ENCODE results near the gene CPNE7. TPM values are rescaled to one million over a fixed set of nuclear protein-coding genes. Genes with fewer than 3 reads are reported as not detected.

CPNE7 gene
- total and polyA plus RNA-seq, 9 donors = 0.36 to 4.0 (median 0.92) TPM; not detected in 2

GRCh38 chr16:89537549-89537925 lies 38.0 kb upstream of the CPNE7 start:
- Histone ChIP-seq H3K27ac (no peak overlapping the region), H3K36me3 (no peaks in the 10 kb centered on the region), H3K4me1 (ENCODE audit: insufficient read depth) (no peaks in the 10 kb centered on the region), H3K4me3 (no peak overlapping the region), H3K9me3 (no peaks in the 10 kb centered on the region), H3K27me3 (no peaks in the 10 kb centered on the region)
- no peak for DNase-seq
- intact Hi-C loops (cut with DNase I) = no loop called here
- WGBS, 3 donors = 90 to 94% (median 91%) methylated on average over 7 of the region's 7 CpGs
- TF ChIP-seq POLR2A (IDR thresholded peaks at IDR 0.05) = no peak
- TF ChIP-seq CTCF (IDR thresholded peaks at IDR 0.05) = no peak
- TF ChIP-seq EP300 (IDR thresholded peaks at IDR 0.05) = no peak

- no peaks in the 10 kb centered on the region for H3K9me3 ChIP-seq
- H3K4me1 ChIP-seq (ENCODE audit: insufficient read depth) = no peaks in the 10 kb centered on the region
- DNase-seq = no peak
- H3K36me3 ChIP-seq = no peaks in the 10 kb centered on the region
- TF ChIP-seq CTCF (IDR thresholded peaks at IDR 0.05) (no peak), POLR2A (IDR thresholded peaks at IDR 0.05) (no peak), EP300 (IDR thresholded peaks at IDR 0.05) (no peak)
- H3K4me3 ChIP-seq = no peak overlapping the region
- 83 to 92% (median 88%) methylated on average over 12 of the region's 12 CpGs for whole genome bisulfite sequencing, 3 donors
- intact Hi-C loops (cut with DNase I) = no loop called here
- no peak overlapping the region for H3K27ac ChIP-seq
- H3K27me3 ChIP-seq = no peaks in the 10 kb centered on the region
Observed at GRCh38 chr16:89538286-89538685, 37.3 kb upstream of the CPNE7 start.

GRCh38 chr16:89540557-89540956 lies 35.0 kb upstream of the CPNE7 start:
- no peaks in the 10 kb centered on the region for H3K9me3 ChIP-seq
- no peak overlapping the region for H3K27ac ChIP-seq
- H3K27me3 ChIP-seq = no peaks in the 10 kb centered on the region
- no peak overlapping the region for H3K4me3 ChIP-seq
- DNase-seq = no peak
- no peaks in the 10 kb centered on the region for H3K4me1 ChIP-seq (ENCODE audit: insufficient read depth)
- TF ChIP-seq EP300 (IDR thresholded peaks at IDR 0.05) = no peak
- no peak for TF ChIP-seq POLR2A (IDR thresholded peaks at IDR 0.05)
- no peak for TF ChIP-seq CTCF (IDR thresholded peaks at IDR 0.05)
- no peaks in the 10 kb centered on the region for H3K36me3 ChIP-seq
- WGBS, 3 donors = 80 to 90% (median 85%) methylated on average over 13 of the region's 13 CpGs
- intact Hi-C loops (cut with DNase I) = no loop called here

- Histone ChIP-seq H3K9me3 (no peaks in the 10 kb centered on the region), H3K4me3 (no peak overlapping the region), H3K27ac (no peak overlapping the region), H3K36me3 (no peaks in the 10 kb centered on the region), H3K27me3 (no peaks in the 10 kb centered on the region), H3K4me1 (ENCODE audit: insufficient read depth) (no peaks in the 10 kb centered on the region)
- intact Hi-C loops (cut with DNase I) = no loop called here
- TF ChIP-seq CTCF (IDR thresholded peaks at IDR 0.05) (no peak), POLR2A (IDR thresholded peaks at IDR 0.05) (no peak), EP300 (IDR thresholded peaks at IDR 0.05) (no peak)
- DNase-seq = no peak
- WGBS, 3 donors = 85 to 87% (median 85%) methylated on average over 15 to 21 of the region's 21 CpGs
Observed at GRCh38 chr16:89541792-89542191, 33.8 kb upstream of the CPNE7 start.

GRCh38 chr16:89544113-89544512 lies 31.4 kb upstream of the CPNE7 start:
- H3K36me3 ChIP-seq = no peaks in the 10 kb centered on the region
- intact Hi-C loops (cut with DNase I) = no loop called here
- H3K27ac ChIP-seq = no peak overlapping the region
- 90 to 93% (median 91%) methylated on average over 11 of the region's 11 CpGs for WGBS, 3 donors
- H3K4me3 ChIP-seq = no peak overlapping the region
- no peak for DNase-seq
- no peaks in the 10 kb centered on the region for H3K9me3 ChIP-seq
- TF ChIP-seq CTCF (IDR thresholded peaks at IDR 0.05) = no peak
- TF ChIP-seq EP300 (IDR thresholded peaks at IDR 0.05) = no peak
- no peak for TF ChIP-seq POLR2A (IDR thresholded peaks at IDR 0.05)
- no peaks in the 10 kb centered on the region for H3K4me1 ChIP-seq (ENCODE audit: insufficient read depth)
- H3K27me3 ChIP-seq = no peaks in the 10 kb centered on the region
